ENCODE results near the gene OR9Q1.
"Not testable (repeated sequence)": the region's sequence is repeated elsewhere in the genome, so short reads cannot be mapped to it uniquely, and the experiment has no call there.

Gene OR9Q1

GRCh38 chr11:58135171-58135570 lies 111.5 kb downstream of the OR9Q1 start:
- DNase-seq (ENCODE audit: low read depth) = no peak

- DNase-seq (ENCODE audit: low read depth) = no peak
Measured at GRCh38 chr11:58142761-58143160, 119.1 kb downstream of the OR9Q1 start.

- DNase-seq (ENCODE audit: low read depth) = no peak
Measured at GRCh38 chr11:58152781-58153180, 129.1 kb downstream of the OR9Q1 start.

GRCh38 chr11:58164389-58164788 lies 140.7 kb downstream of the OR9Q1 start:
- no peak for DNase-seq (ENCODE audit: low read depth)

GRCh38 chr11:58164990-58165389 lies 141.3 kb downstream of the OR9Q1 start:
- DNase-seq (ENCODE audit: low read depth) = no peak

GRCh38 chr11:58165504-58166106 lies 141.9 kb downstream of the OR9Q1 start:
- no peak for DNase-seq (ENCODE audit: low read depth)

- no peak for DNase-seq (ENCODE audit: low read depth)
Measured at GRCh38 chr11:58177409-58178054, 153.9 kb downstream of the OR9Q1 start.

- no peak for DNase-seq (ENCODE audit: low read depth)
Measured at GRCh38 chr11:58178444-58178843, 154.8 kb downstream of the OR9Q1 start.

- DNase-seq (ENCODE audit: low read depth) = no peak
Measured at GRCh38 chr11:58179648-58180047, 156.0 kb downstream of the OR9Q1 start.

GRCh38 chr11:58186938-58187337 lies 163.3 kb downstream of the OR9Q1 start:
- no peak for DNase-seq (ENCODE audit: low read depth)

- DNase-seq (ENCODE audit: low read depth) = no peak
Measured at GRCh38 chr11:58188770-58189169, 165.1 kb downstream of the OR9Q1 start, which contains the start of gene OR9Q2. Gene OR9Q2 (plus strand): TSS chr11:58189070. CDS start chr11:58190491, 1,421 bp downstream.

- no peak for DNase-seq (ENCODE audit: low read depth)
Measured at GRCh38 chr11:58192229-58192628, 168.5 kb downstream of the OR9Q1 start.

GRCh38 chr11:58193391-58193790 lies 169.7 kb downstream of the OR9Q1 start:
- no peak for DNase-seq (ENCODE audit: low read depth)

- no peak for DNase-seq (ENCODE audit: low read depth)
Measured at GRCh38 chr11:58195939-58196338, 172.3 kb downstream of the OR9Q1 start.

- DNase-seq (ENCODE audit: low read depth) = no peak
Measured at GRCh38 chr11:58199271-58199670, 175.6 kb downstream of the OR9Q1 start.

- DNase-seq (ENCODE audit: low read depth) = no peak
Measured at GRCh38 chr11:58204042-58204441, 180.4 kb downstream of the OR9Q1 start, which contains the start of gene OR1S2. Gene OR1S2 (minus strand): TSS chr11:58204142. CDS start chr11:58204142, 0 bp downstream.

- DNase-seq (ENCODE audit: low read depth) = not testable (repeated sequence)
Measured at GRCh38 chr11:58212420-58212819, 188.7 kb downstream of the OR9Q1 start, which contains the start of gene OR1S1. Gene OR1S1 (plus strand): TSS chr11:58212720.

- no peak for DNase-seq (ENCODE audit: low read depth)
Measured at GRCh38 chr11:58216476-58216875, 192.8 kb downstream of the OR9Q1 start.

- DNase-seq (ENCODE audit: low read depth) = no peak
Measured at GRCh38 chr11:58222721-58223120, 199.0 kb downstream of the OR9Q1 start.

GRCh38 chr11:58227956-58228615 lies 204.4 kb downstream of the OR9Q1 start:
- no peak for DNase-seq (ENCODE audit: low read depth)

All from non-pigmented ciliary epithelial cell (primary cell).